LNCAP (cell line): Measurements from ENCODE around the gene BACE2.

Experiments used
- CTCF ChIP-seq: fragments of 450-650 bp; IDR thresholded peaks from 2 replicates; pipeline ENCODE4 v1.5.1; 2017; ENCODE audit warnings: mild to moderate bottlenecking

Gene BACE2

GRCh38 chr21:41236352-41236973 is 68.5 kb downstream of the BACE2 start:
- TF ChIP-seq CTCF = no peak

- no peak for TF ChIP-seq CTCF
Observed at GRCh38 chr21:41240040-41240439, 72.1 kb downstream of the BACE2 start.

GRCh38 chr21:41241341-41241740 is 73.4 kb downstream of the BACE2 start:
- TF ChIP-seq CTCF = no peak

GRCh38 chr21:41242238-41242829 is 74.4 kb downstream of the BACE2 start:
- TF ChIP-seq CTCF = no peak

GRCh38 chr21:41243107-41243506 is 75.1 kb downstream of the BACE2 start:
- no peak for TF ChIP-seq CTCF

GRCh38 chr21:41245509-41246135 is 77.7 kb downstream of the BACE2 start:
- TF ChIP-seq CTCF = no peak

GRCh38 chr21:41246808-41247207 is 78.8 kb downstream of the BACE2 start:
- TF ChIP-seq CTCF = no peak
